GM21529 (cell line): ENCODE data around the gene TXNIP.

ENCODE experiments used
- ATAC-seq: cut with Tn5 transposase; IDR thresholded peaks from one replicate; pipeline ENCODE4 v1.9.1; 2021; ENCODE audit not compliant: unreplicated experiment

TXNIP gene

GRCh38 chr1:145946477-145946986 is 49.8 kb downstream of the TXNIP start:
- no peak for ATAC-seq

- no peak for ATAC-seq
These were observed 51.8 kb downstream of the TXNIP start for GRCh38 chr1:145944532-145944931.

DNA sequence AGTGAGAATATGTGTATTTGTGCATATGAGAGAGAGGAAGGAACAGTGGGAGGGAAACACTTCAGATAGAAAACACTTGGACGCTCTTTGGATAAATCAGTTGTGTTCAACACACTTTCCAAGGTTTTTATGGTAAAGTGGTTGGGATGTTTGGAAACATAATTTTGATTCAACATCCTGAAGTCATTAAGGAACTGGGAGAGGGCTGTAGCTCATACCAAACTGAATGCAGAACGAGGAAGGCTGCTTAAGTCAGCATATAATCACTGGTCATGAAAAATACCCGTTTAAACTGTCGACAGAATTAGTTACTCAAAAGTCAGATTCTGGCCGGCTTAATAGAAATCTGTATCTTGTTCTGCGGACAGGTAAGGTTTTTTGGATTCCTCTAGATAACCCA is 53.5 kb downstream of the TXNIP start:
- no peak for ATAC-seq
